A673 (cell line): ENCODE data around the gene DEGS1.

Experiments used
- EZH2 ChIP-seq: fragments of 200-600 bp; sonication (generic); IDR thresholded peaks from 2 replicates; pipeline ENCODE4 v1.6.1; 2017; ENCODE audit warnings: borderline replicate concordance, low read depth, mild to moderate bottlenecking, mixed read lengths, antibody characterized with exemption, low read length; ENCODE audit not compliant: poor library complexity, severe bottlenecking
- TF ChIP-seq, protein P1 (sequence below): fragments of 300-800, 200-600 bp; sonication (generic); conservative IDR thresholded peaks from 2 replicates; pipeline ENCODE4 v1.5.1; 2017; ENCODE audit warnings: low read depth, mild to moderate bottlenecking, antibody characterized with exemption, low read length, moderate library complexity, mixed read lengths

DNA sequence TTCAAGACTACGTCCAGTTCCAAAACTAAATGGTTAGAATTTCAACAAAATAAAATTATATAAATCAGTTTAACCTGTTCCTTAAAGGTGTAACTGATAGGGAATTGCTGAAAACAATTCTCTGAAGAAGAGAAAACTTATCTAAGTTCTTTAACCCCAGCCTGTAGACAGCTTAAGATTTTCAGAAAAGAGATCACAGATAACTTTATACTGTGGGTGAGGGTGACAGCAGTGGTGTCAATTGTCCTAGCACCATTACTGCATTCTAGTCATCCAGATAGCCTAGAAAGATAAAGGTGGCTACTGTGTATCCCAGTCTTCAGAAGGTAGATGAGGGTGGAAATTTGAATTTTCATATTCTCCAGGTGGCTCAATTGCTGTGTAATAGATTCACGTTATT is 19.7 kb upstream of the DEGS1 start:
- TF ChIP-seq, protein P1, sequence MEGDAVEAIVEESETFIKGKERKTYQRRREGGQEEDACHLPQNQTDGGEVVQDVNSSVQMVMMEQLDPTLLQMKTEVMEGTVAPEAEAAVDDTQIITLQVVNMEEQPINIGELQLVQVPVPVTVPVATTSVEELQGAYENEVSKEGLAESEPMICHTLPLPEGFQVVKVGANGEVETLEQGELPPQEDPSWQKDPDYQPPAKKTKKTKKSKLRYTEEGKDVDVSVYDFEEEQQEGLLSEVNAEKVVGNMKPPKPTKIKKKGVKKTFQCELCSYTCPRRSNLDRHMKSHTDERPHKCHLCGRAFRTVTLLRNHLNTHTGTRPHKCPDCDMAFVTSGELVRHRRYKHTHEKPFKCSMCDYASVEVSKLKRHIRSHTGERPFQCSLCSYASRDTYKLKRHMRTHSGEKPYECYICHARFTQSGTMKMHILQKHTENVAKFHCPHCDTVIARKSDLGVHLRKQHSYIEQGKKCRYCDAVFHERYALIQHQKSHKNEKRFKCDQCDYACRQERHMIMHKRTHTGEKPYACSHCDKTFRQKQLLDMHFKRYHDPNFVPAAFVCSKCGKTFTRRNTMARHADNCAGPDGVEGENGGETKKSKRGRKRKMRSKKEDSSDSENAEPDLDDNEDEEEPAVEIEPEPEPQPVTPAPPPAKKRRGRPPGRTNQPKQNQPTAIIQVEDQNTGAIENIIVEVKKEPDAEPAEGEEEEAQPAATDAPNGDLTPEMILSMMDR = no peak
- TF ChIP-seq EZH2 = no peak
